LNCAP (cell line): ENCODE results near the gene GRIK2.

Source experiments
- TF ChIP-seq, protein P1 (sequence below): fragments of 450-650 bp; IDR thresholded peaks from 2 replicates; pipeline ENCODE4 v1.5.1; 2017; ENCODE audit warnings: mild to moderate bottlenecking

Gene GRIK2

DNA sequence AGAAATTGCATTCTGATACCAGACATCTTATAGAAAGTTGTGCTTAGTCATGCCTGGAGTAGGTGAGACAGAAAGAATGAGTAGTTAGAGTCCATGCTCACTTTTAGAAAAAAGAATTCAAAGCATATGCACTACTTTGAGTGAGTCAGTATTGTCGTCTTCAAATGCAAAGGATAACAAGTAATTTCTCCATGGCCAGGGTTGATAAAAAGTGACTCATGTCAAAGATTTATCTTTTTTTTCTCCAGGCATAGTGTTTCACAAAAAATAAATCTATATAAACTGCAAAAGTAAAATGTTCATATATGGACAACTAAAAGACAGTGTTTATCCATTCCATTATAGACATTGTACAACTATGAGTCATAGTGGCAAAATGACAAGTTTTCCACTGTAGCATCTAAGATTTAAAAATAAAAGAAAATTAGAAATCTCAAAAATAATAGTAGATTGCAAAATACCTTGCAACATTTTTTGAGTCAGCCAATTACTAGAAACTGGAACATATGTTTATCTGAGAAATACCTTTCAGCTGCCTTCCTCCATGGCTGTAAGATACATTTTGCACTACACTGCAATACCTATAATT is 329.6 kb downstream of the GRIK2 start:
- TF ChIP-seq, protein P1, sequence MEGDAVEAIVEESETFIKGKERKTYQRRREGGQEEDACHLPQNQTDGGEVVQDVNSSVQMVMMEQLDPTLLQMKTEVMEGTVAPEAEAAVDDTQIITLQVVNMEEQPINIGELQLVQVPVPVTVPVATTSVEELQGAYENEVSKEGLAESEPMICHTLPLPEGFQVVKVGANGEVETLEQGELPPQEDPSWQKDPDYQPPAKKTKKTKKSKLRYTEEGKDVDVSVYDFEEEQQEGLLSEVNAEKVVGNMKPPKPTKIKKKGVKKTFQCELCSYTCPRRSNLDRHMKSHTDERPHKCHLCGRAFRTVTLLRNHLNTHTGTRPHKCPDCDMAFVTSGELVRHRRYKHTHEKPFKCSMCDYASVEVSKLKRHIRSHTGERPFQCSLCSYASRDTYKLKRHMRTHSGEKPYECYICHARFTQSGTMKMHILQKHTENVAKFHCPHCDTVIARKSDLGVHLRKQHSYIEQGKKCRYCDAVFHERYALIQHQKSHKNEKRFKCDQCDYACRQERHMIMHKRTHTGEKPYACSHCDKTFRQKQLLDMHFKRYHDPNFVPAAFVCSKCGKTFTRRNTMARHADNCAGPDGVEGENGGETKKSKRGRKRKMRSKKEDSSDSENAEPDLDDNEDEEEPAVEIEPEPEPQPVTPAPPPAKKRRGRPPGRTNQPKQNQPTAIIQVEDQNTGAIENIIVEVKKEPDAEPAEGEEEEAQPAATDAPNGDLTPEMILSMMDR, result no peak

DNA sequence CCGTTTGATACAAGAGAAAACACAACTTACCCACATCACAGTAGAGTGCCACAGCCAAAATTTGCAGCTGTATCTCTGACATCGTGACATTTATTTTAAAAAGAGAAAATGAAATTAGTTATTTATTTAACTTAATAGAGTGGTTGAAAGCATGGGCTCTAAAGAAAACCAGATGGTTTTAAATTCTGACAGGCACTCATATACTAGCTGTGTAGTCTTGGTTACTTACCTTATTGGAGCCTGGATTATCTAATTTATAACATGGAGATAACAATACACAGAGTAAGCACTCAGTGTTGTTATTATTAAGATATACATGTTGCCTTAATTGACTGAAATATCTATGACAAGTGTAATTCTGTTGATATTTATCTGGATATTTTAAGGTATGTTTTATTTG is 334.9 kb downstream of the GRIK2 start:
- TF ChIP-seq, protein P1, result no peak

DNA sequence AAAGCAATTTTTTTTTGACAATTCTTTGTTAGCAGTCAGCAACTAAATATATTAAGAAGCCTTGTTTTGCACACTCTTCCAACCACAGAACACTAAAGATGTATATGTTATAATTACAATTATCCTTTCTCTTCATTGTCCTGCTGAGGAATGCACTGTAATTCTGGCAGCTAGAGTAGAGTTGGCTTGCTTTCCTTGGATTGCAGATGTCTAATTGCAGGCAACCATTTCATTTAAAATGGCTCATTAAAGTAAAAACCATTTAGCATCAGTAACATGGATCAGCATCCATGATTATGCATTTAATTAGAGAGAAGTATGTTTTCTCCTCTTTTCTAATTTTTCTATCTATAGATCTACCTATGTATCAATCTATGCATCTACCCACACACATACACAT is 335.4 kb downstream of the GRIK2 start:
- TF ChIP-seq, protein P1, result no peak

DNA sequence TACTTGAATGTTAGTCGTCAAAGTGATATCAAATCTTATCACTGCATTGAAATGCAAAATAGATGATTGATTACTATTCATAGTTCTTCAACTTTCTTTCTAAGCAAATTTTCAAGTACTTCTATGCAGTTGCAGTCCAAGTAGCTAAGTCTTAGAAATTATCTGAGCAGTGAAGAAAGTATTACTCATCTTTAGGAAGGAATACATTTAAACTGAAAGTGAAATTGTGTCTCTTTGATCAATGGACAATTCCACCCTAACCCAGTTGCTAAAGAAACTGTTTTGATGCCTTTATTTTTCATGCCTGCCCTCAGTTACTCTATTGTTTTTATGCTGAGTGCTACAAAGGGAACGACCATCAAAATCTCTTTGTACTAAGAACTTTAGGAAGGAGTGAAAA is 337.4 kb downstream of the GRIK2 start:
- TF ChIP-seq, protein P1, result no peak

DNA sequence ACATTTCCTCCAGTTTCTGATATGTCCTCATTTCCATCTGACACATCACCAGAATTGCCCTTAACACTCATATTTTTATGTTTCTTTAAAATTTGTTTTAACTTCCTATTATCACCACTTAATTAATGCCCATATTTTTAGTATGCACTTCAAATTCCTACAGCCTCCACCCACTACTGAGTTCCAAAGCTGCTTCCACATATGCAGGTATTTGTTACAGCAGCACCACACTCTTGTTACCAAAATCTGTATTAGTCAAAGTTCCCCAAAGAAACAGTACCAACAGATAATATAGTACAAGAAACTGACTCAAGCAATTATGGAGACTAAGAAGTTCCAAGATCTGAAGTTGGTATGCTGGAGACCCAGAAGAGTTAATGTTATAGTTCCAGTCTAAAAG is 340.4 kb downstream of the GRIK2 start:
- TF ChIP-seq, protein P1, result no peak

DNA sequence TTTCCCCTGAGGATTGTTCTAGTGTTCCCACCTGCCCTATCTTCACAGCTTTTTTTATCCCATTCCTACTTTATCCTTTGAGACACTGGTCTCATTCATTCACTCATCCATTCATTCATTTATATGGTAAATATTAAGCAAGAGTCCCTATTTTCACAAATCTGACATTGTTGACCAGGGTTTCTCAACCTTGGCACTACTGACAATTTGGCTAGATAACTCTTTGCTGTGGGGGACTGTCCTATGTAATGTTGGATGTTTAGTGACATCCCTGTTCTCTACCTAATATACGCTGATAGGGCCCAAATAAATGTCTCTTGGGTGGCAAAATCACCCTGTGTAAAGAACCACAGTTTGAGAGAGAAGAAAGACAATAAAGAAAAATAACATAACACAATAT is 345.0 kb downstream of the GRIK2 start:
- TF ChIP-seq, protein P1, result no peak

DNA sequence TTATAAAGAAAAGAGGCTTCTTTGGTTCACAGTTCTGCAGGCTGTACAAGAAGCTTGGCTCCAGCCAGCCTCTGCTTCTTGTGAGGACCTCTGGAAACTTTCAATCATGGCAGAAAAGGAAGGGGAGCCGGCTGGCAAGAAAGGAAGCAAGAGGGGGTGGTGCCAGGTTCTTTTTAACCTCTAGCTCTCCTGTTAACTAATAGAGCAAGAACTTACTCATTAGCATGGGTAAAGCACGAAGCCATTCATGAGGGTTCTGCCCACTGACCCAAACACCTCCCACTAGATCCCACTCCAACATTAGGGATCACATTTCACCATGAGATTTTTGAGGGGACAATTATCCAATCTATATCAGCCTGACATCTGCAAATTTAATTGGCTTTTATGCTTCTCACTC is 347.1 kb downstream of the GRIK2 start:
- TF ChIP-seq, protein P1, result no peak

DNA sequence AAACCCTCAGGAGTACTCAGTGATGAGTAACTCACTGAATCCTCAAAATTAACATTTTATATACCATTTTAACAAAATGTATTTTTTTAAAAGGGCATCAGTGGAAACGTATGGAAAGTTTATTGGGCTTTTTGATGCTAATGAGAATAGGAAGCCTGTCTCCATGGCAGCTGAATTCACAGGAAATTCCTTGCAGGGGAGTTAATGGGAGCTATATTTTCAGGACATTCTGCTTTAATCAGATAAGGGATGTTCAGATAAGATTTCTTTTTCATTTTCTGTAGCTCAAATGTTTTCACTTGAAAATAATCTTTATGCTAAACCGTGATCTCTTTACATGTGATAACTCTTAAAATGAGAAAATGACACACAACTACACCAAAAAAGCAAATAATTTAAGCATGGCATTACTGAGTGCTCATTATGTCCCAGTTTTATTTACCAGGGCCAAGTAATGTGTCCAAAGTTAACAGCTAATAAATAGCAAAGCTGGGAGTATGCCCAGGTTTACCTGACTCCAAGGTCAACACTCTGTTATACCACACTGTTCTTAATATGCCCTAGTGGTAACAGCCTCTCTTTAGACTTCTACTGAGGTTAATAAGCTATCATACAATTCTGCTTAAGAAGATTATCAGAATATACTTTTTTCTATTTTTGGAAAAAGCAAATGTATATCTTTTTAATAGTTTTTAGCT is 348.1 kb downstream of the GRIK2 start:
- TF ChIP-seq, protein P1, result no peak
